GM23338 (cell line): ENCODE data around the gene TLR9.

Source experiments
- CREB1 ChIP-seq: fragments of 250-450 bp; sonication (Bioruptor Pico); IDR thresholded peaks from 2 replicates; pipeline ENCODE4 v1.5.0; 2020; ENCODE audit warnings: low read depth, mild to moderate bottlenecking, moderate library complexity
- CTCF ChIP-seq, 2 experiments: fragments of 200-600 bp in 1 of 2; sonication (generic) in 1 of 2; conservative IDR thresholded peaks; 2 replicates each; pipeline versions ENCODE4 v1.5.1 to v1.6.1; 2016 to 2017; ENCODE audit warnings: antibody characterized with exemption in 2 of 2, low read depth in 2 of 2, mild to moderate bottlenecking in 2 of 2, moderate library complexity in 1 of 2
- EZH2 ChIP-seq: fragments of 200-600 bp; sonication (generic); IDR thresholded peaks from one replicate; pipeline ENCODE4 v1.8.0; 2017; ENCODE audit warnings: antibody characterized with exemption, mild to moderate bottlenecking, low read depth; ENCODE audit not compliant: unreplicated experiment
- EZH2phosphoT487 ChIP-seq: fragments of 200-600 bp; sonication (generic); IDR thresholded peaks from one replicate; pipeline ENCODE4 v1.8.1; 2018; ENCODE audit warnings: antibody characterized with exemption; ENCODE audit not compliant: unreplicated experiment
- JUNB ChIP-seq: IDR thresholded peaks from one replicate; pipeline ENCODE4 v1.6.1; 2016; ENCODE audit warnings: antibody characterized with exemption; ENCODE audit not compliant: unreplicated experiment
- POLR2AphosphoS5 ChIP-seq: IDR thresholded peaks from 2 replicates; pipeline ENCODE4 v1.6.1; 2016; ENCODE audit warnings: antibody characterized with exemption, low read depth
- REST ChIP-seq: IDR thresholded peaks from one replicate; pipeline ENCODE4 v1.6.1; 2018; ENCODE audit warnings: antibody characterized with exemption; ENCODE audit not compliant: unreplicated experiment

DNA sequence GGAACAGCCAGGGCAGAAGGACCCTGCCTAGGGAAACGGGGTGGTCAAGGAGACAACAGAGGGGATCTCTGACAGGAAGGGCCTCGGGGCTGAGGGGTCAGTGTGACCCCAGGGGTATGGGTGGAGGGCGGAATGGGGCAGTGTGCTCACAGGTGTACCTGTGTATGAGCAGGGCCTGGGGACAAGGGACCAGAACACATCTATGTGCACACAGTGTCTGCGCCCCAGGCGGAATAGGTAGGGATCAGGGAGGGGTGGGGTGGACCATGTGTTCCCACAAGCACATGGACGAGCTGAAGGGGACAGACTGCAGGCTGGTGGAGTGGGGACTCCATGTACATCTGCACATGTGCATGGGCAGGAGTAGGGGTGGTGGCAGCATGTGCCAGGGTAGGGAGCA lies 5.0 kb upstream of the TLR9 start:
- TF ChIP-seq CTCF (conservative IDR thresholded peaks at IDR 0.05; ENCODE audit: low read depth in 2 of 2) = no peak
- TF ChIP-seq POLR2AphosphoS5 = no peak
- no peak for TF ChIP-seq REST
- TF ChIP-seq EZH2 = no peak
- TF ChIP-seq EZH2phosphoT487 = no peak
- no peak for TF ChIP-seq JUNB
- no peak for TF ChIP-seq CREB1 (CRISPR knock-in tag)
